Endothelial cell (in vitro differentiated cells): ENCODE results near the gene CLDN14. TPM values are rescaled to one million over a fixed set of nuclear protein-coding genes. Genes with fewer than 3 reads are reported as not detected.

Source experiments
- DNase-seq: peaks from one replicate; pipeline ENCODE4 v3.0.0; 2021; ENCODE audit warnings: low spot score
- H3K27ac Mint-ChIP-seq: one replicate; pipeline ENCODE4 v1.8.0; 2021; ENCODE audit warnings: mixed read lengths, inconsistent platforms; ENCODE audit not compliant: unreplicated experiment
- H3K27me3 Mint-ChIP-seq: one replicate; pipeline ENCODE4 v1.8.0; 2021; ENCODE audit warnings: mild to moderate bottlenecking, moderate library complexity, mixed read lengths, inconsistent platforms; ENCODE audit not compliant: unreplicated experiment
- H3K36me3 Mint-ChIP-seq: one replicate; pipeline ENCODE4 v1.8.0; 2021; ENCODE audit warnings: mild to moderate bottlenecking, low read depth, mixed read lengths, inconsistent platforms; ENCODE audit not compliant: unreplicated experiment
- H3K4me1 Mint-ChIP-seq: one replicate; pipeline ENCODE4 v1.8.0; 2021; ENCODE audit warnings: mild to moderate bottlenecking, mixed read lengths, inconsistent platforms; ENCODE audit not compliant: unreplicated experiment
- H3K4me3 Mint-ChIP-seq: one replicate; pipeline ENCODE4 v1.8.0; 2021; ENCODE audit warnings: mild to moderate bottlenecking, mixed read lengths, inconsistent platforms; ENCODE audit not compliant: unreplicated experiment
- H3K9me3 Mint-ChIP-seq: one replicate; pipeline ENCODE4 v1.8.0; 2021; ENCODE audit warnings: mixed read lengths, inconsistent platforms; ENCODE audit not compliant: unreplicated experiment
- CTCF ChIP-seq: fragments of 200-600 bp; sonication (generic); IDR thresholded peaks from one replicate; pipeline ENCODE4 v1.5.0; 2021; ENCODE audit warnings: antibody characterized with exemption; ENCODE audit not compliant: unreplicated experiment
- total RNA-seq: library from RNA; stranded (reverse); fragmentation: NEBNext Ultra II Directional; extraction: Animal tissue kit (Norgen Biotek cat#: 25700); gene quantifications from one replicate; pipeline ENCODE4 v1.2.1, GENCODE V29; 2021; ENCODE audit not compliant: unreplicated experiment

CLDN14 gene
- total RNA-seq, 1 donor from 2014 or later: not detected

- DNase-seq: no peak
- H3K4me3 Mint-ChIP-seq: no peak overlapping the region
- no peaks in the 10 kb centered on the region for H3K27me3 Mint-ChIP-seq
- H3K27ac Mint-ChIP-seq: no peak overlapping the region
- peaks cover 11% of the 10 kb centered on the region for H3K4me1 Mint-ChIP-seq
- no peaks in the 10 kb centered on the region for H3K9me3 Mint-ChIP-seq
- no peak for TF ChIP-seq CTCF
- peaks cover 7% of the 10 kb centered on the region for H3K36me3 Mint-ChIP-seq
Measured at GRCh38 chr21:36411301-36411700, 68.6 kb downstream of the CLDN14 start.

Other genes starting within 250 kb of the CLDN14 start
- 43.0 TPM for gene MORC3, start 159.9 kb downstream of the CLDN14 start, total RNA-seq
- 6.2 TPM for gene CHAF1B, start 94.7 kb downstream of the CLDN14 start, total RNA-seq
- 17.1 TPM for gene SIM2, start 219.0 kb upstream of the CLDN14 start, total RNA-seq